Glutamatergic neuron (in vitro differentiated cells): ENCODE measurements around the gene STK10. TPM values are rescaled to one million over a fixed set of nuclear protein-coding genes. Genes with fewer than 3 reads are reported as not detected.

Experiments used
- DNase-seq: peaks from one replicate; pipeline ENCODE4 v3.0.0; 2022
- H3K27ac Mint-ChIP-seq: one replicate; pipeline ENCODE4 v1.8.0; 2020; ENCODE audit warnings: mild to moderate bottlenecking, mixed read lengths, inconsistent platforms; ENCODE audit not compliant: unreplicated experiment
- H3K27me3 Mint-ChIP-seq: one replicate; pipeline ENCODE4 v1.8.0; 2020; ENCODE audit warnings: mild to moderate bottlenecking, moderate library complexity, mixed read lengths, inconsistent platforms; ENCODE audit not compliant: unreplicated experiment
- H3K36me3 Mint-ChIP-seq: one replicate; pipeline ENCODE4 v1.8.0; 2020; ENCODE audit warnings: mild to moderate bottlenecking, mixed read lengths, inconsistent platforms; ENCODE audit not compliant: unreplicated experiment
- H3K4me1 Mint-ChIP-seq: one replicate; pipeline ENCODE4 v1.8.0; 2020; ENCODE audit warnings: mild to moderate bottlenecking, low read depth, mixed read lengths, inconsistent platforms; ENCODE audit not compliant: unreplicated experiment
- H3K4me3 Mint-ChIP-seq: one replicate; pipeline ENCODE4 v1.8.0; 2020; ENCODE audit warnings: mild to moderate bottlenecking, mixed read lengths, inconsistent platforms; ENCODE audit not compliant: unreplicated experiment
- H3K9me3 Mint-ChIP-seq: one replicate; pipeline ENCODE4 v1.8.0; 2020; ENCODE audit warnings: mild to moderate bottlenecking, moderate library complexity, mixed read lengths, inconsistent platforms; ENCODE audit not compliant: unreplicated experiment
- CTCF ChIP-seq: fragments of 200-600 bp; sonication (generic); IDR thresholded peaks from one replicate; pipeline ENCODE4 v1.5.0; 2021; ENCODE audit not compliant: partially characterized antibody, unreplicated experiment
- total RNA-seq: library from RNA; stranded (reverse); fragmentation: NEBNext Ultra II Directional; extraction: Animal tissue kit (Norgen Biotek cat#: 25700); gene quantifications from one replicate; pipeline ENCODE4 v1.2.1, GENCODE V29; 2021; ENCODE audit not compliant: unreplicated experiment

The STK10 gene
- total RNA-seq, 1 donor from 2014 or later, result 84.7 TPM

DNA sequence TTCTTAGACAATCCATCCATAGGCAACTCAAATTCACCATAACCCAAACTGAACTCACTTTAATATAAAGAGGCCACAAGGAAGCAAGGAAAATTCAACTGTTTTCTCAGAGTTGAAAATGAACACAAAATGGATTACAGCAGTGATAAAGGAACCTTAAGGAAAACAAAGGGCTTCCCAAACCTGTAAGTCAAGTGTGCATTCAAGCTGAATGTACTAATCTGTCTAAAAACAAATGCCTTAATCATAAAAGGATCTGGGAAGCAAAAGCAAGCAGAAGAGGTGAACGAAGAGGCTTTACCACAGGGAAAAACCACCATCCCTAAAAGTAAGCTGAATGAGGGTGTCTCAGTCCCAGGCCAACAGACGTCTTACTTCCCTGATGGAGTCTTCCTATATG lies 195.2 kb downstream of the STK10 start:
- no peak overlapping the region for H3K4me3 Mint-ChIP-seq
- peaks cover 10% of the 10 kb centered on the region for H3K4me1 Mint-ChIP-seq
- H3K27ac Mint-ChIP-seq, result no peak overlapping the region
- peaks cover 6% of the 10 kb centered on the region for H3K36me3 Mint-ChIP-seq
- peaks cover 2% of the 10 kb centered on the region for H3K9me3 Mint-ChIP-seq
- H3K27me3 Mint-ChIP-seq, result no peaks in the 10 kb centered on the region
- no peak for TF ChIP-seq CTCF
- no peak for DNase-seq

DNA sequence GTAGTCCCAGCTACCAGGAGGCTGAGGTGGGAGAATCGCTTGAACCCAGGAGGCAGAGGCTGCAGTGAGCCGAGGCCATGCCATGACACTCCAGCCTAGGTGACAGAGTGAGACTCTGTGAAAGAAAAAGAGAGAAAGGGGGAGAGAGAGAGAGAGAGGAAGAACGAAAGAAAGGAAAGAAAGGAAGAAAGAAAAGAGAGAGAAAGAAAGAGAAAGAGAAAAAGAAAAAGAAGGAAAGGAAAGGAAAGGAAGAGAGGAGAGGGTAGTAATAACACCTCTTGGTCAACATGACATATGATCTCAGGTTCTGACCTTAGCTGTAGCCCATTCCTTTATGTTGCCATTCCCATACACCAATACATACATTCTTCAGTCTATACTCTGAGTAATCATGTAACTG lies 195.7 kb downstream of the STK10 start:
- no peak for TF ChIP-seq CTCF
- Mint-ChIP-seq H3K4me1 (peaks cover 10% of the 10 kb centered on the region), H3K36me3 (peaks cover 6% of the 10 kb centered on the region), H3K9me3 (peaks cover 2% of the 10 kb centered on the region), H3K27me3 (no peaks in the 10 kb centered on the region), H3K4me3 (no peak overlapping the region), H3K27ac (no peak overlapping the region)
- DNase-seq, result no peak

Other genes starting within 250 kb of the STK10 start
- gene FBXW11, start 181.6 kb downstream of the STK10 start, total RNA-seq, result 110 TPM
- not detected for gene EFCAB9, start 5.9 kb upstream of the STK10 start, total RNA-seq
- 68.1 TPM for gene UBTD2, start 95.5 kb upstream of the STK10 start, total RNA-seq